Non-pigmented ciliary epithelial cell (primary cell): ENCODE data around the gene KRT81.
A peak's percentile ranks its signal among the peaks of the same experiment; 100 is the strongest.
"Not testable (repeated sequence)": the region's sequence is repeated elsewhere in the genome, so short reads cannot be mapped to it uniquely, and the experiment has no call there.

Experiments
- DNase-seq: peaks from one replicate; pipeline ENCODE4 v3.0.0-alpha.2; 2010; ENCODE audit warnings: low read depth

Gene KRT81

DNA sequence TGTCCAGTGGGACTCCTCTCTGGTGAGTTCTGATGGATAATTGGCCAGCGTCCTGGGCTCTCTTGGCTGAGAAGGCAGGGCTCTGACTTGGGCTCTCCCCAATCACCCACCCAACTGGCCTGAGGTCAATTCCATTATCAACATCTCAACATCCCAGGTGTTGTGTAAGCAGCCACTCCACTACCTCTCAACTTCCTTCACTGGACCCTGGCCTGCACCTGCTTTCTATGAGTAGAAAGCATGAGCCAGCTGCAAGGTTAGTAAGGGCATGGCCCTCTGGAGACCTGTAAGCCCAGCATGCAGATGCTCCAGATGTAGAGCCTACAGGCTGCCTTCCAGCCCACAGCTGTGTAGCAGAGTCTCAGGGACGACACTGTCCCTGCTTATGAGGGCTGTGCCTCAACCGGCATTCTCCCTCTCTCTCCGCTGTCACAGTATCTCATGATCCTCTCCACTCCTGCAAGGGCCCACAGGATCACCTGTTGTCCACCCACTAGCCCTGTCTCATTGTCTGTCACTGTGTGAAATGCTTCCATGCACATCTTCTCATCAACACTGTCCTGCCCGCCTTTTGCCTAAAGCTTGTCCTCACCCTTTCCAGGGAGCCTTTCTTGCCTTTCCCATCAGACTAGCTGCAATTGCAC, 5.4 kb upstream of the KRT81 start:
- no peak for DNase-seq

DNA sequence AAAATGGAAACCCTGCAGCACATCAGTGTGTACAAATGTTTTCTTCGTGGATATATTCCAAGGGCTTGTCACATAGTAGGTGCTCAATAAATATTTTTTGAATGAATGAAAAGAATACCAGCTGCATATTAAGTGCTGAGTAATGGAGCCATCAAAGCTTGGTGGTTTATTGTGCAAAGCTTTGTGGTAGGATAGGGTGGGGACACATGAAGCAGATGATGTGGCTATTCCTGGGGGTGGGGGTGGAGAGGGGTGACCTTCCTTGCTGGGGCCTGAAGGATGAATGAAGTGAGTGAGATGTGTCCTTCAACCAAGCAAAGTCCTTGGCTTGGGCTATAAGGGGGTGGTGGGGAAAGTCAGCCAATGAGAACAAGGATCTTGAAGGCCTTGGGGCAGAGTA, 4.3 kb upstream of the KRT81 start:
- DNase-seq, result no peak

DNA sequence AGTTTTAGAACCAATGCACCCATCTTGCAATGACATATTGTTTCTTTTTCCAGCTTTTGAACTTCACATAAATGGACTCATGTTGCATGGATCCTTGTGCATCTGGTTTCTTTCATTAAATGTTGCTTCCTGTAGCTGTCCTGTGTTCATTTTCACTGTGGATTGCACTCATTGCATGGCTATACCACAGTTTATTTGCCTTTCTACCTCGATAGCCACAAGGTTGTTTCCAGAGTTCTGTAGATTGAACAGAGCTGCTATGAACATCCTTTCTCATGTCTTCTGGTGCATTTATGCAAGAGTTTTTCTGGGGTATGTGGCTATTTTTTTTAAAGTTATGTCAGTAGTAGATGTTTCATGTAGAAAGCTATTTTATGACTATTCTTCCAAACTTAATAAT, 3.5 kb upstream of the KRT81 start:
- no peak for DNase-seq

DNA sequence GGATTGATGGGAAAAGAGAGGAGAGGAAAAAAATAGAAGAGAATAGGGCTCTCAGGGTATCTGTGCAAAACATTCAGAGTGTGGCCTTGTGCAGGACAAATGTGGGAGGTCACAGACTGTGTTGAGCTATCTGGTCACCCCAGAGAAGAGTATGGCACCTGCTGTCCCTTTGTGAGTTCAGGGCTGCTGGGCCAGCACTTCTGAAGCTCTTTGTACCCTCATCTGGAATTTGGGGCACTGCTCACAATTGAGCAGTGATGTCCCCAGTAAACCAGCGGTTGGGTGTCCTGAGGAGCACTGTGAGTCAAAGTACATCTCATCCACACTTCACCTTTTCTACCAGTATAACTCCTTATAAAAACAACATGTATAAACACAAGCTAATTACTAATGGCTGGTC, 2.6 kb upstream of the KRT81 start:
- DNase-seq, result no peak

DNA sequence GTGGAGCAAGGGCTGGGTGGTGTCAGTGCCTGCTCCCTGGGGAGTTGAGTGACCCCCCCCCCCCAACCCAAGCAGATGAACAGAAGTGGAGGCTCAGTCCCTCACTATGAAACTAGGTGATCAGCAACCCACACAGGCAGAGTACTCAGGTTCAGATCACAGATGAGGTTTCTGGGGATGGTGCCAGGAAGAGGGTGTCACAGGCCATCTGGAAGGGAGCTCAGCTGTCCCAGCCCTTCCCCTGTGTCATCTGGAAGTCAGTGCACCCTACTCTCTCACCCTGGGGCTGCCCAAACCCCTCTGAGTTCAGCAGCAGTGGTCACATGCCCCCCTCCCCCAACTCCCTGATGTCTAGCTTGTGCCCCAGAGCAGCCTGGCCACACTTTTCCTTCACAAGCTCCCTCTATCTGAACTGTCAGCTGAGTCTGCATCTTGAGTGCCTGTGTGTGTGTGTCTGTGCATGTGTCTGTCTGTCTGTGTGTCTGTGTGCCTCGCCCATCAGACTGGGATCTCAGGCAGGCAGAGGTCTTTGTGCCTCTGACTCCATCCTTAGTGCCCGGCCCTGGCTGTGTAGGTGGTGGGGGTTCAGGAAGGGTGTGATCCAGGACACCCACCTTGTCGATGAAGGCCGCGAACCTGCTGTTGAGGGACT, 725 bp downstream of the KRT81 start:
- DNase-seq, result not testable (repeated sequence)

DNA sequence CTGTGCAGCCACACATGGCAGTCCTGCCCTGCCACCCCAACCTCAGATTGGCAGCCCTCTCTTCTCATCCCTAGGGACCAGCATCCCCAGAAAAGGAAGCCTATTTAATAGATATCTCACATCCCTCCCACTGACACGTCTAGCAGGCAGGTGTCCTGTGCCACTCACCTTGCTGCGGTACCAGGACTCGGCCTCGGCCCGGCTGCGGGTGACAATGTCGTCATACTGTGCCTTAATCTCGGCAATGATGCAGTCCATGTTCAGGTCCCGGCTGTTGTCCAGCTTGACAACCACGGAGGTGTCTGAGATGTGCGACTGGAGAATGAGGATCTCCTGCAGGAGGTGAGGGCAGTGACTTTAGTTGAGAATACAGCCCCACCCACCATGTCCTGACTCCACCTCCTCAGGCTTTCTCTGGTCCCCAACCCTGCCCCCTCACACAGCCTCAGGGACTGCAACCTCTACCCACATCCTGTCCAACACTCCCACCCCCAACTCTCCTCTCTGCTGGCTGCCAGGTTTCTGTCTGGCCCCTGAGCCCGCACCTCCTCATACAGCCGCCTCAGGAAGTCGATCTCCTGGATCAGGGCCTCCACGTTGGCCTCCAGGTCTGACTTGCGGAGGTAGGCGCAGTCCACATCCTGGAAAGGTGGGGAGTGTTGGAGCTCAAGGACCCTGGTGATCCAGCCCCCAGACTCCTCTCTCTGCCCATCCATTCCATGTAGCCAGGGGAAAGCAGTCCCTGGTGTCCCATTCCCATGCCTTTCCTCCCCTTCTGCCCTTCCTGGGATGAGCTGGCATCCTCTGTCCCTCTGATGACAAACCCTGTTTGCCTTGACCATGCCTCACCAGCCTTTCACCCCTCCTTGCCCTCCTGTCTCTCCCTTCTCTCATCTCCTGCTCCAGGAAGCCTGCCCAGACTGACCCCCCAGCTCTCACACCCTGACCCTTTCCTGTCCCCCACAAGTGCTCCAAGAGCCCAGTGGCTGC, 3.2 kb downstream of the KRT81 start:
- DNase-seq, result not testable (repeated sequence)

DNA sequence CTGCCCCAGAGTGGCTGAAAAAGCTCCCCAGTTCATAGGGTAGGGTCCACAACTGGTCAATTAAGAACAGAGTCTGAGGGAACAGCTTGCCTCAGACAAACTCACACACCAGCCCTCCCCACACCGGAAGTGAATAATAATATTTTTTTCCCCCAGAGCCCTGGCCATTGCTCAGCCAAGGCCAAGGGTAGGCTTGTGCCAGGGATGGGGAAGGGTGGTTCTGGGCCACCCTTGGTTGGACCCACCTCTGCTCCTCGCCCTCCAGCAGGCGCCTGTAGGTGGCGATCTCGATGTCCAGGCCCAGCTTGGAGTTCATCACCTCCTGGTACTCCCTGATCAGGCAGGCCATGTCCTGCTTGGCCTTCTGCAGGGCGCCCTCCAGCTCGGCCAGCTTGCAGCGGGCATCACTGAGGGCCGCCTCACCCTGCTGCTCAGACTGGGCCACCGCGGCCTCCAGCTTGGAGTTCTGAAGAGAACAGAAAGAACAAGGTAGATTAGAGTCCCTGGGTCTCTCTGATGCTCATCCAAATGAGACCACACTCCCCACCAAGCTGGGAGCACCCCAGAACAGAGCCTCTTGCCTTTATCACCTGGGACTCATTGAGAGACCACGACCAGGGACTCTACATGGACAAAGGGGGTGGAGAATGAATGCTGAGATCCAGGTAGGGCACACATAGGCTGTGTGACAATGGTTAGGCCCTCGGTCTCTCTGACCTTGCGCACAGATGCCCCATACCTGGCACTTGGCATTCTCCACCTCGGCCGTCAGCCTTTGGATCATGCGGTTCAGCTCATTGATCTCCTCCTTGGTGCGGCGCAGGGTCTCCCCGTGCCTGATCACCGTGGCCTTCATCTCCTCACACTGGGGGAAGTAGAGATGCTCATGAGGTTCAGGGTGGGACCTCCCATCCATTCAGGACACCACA, 4.2 kb downstream of the KRT81 start:
- DNase-seq, result not testable (repeated sequence)

DNA sequence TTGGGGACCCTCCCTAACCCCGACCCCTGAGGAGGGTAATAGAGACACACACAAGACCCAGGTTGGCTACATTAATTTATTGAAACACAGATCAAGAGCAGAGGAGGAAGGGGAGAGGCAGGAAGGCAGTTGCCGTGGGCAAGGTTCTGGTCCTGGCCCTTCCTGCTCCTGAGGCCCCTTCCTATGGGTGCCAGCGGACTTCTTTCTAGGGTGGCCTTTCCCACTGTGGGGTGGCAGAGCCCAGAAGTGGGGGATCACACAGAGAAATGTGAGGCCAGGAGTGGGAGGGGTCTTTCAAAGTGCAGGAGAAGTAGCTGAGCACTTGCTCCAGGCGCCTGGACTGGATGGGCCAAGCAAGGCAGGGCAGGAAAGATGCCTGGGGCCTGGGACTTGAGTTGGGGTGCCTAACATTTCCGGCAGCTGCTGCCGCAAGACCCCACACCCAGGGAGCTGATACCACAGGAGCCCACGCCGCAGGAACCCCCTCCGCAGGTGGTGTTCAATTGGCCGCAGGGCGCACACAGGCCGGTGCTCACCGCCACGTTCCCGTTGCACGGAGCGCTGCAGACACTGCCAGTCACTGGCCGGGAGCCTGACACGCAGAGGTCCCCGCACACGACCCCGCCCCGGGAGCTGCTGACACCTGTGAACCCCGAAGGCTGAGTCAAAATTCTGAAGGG, 5.3 kb downstream of the KRT81 start:
- no peak for DNase-seq

DNA sequence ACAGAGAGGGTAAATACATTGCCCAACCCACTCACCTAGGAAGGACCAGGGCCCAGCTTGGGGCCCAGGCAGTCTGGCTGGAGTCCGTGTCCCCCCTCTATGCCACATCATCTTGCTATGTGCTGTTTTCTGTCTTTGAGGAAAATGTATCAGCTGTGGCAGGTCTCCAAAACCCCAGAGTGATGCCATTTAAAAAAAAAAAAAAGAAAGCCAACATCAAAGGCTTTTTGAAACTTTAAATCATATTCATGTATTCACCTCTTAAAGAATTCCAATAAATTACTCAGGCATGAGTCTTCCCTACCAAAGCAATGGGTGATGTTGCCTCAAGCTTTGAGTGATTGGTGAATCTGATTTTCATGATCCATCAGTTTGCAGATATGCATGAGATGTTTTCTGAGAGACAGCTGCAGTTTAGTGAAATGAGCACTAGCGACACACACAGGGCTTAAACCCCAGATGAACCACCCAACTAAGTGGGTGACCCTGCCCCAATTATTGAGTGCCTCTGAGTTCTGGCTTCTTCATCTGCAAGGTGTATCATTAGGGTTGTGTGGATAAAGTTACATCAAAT, 6.1 kb downstream of the KRT81 start:
- no peak for DNase-seq

DNA sequence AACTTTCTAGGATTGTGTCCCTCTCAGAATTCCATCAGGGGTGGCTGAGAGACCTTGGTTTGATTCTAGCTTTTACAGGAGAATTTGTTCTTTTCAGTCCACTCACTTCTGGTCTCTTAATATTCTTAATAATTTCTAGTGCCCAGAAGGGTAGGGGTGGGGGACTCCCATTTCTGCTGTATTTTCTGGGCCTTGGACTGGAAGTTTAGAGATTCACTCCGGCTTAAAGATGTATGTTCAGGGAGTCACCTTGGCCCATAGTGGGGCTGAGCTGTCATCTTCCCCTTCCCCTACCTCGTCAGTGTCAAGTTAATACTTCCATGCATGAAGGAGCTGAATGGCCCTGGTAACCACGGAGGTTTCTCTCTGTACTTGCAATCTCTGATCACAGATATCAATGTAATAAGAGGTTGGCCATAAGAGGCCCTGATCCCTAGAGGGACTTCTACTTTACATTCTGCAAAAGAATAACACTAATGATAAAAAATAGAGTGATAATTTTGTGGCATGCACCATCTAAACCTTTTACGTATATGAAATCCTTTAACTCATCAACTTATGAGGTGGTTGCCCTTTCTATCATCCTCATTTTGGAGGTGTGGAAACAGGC, 6.7 kb downstream of the KRT81 start:
- DNase-seq, result no peak

DNA sequence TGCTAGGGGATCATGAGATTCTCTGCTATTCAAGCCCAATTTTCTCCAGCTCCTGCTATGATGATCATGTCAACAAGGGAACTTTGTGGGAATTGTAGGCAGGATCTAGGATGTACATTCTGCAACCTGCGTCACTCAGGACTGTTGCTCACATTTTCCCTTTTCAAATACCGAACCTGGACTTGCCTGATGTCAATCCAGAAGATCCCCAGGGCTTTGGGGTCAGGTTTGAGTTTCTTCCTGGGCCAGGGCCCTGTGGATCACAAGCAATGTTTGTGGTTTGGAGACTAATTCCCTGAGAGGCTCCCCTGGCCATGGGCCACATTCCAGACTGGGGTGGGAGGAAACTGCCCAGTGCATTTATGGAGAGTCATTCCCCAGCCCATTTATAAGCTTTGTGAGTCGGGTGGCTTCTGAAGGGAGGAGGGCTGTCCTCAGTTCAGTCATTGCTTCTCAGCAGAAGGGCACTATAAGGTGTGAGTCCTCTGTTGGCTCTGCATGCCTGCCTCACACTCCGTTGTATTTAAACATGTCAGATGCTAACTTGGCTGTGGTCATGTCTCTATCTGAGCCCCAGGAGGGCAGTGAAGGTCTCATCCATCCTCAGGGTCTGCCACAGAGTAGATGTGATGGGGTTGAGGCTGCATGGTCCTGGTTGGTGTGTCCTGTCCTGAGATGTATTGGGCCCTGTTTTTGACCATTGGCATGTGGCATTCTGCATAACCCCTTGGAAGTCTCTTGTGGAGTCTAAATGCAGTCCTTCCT, 10.4 kb downstream of the KRT81 start:
- peak; percentile 87 for DNase-seq

DNA sequence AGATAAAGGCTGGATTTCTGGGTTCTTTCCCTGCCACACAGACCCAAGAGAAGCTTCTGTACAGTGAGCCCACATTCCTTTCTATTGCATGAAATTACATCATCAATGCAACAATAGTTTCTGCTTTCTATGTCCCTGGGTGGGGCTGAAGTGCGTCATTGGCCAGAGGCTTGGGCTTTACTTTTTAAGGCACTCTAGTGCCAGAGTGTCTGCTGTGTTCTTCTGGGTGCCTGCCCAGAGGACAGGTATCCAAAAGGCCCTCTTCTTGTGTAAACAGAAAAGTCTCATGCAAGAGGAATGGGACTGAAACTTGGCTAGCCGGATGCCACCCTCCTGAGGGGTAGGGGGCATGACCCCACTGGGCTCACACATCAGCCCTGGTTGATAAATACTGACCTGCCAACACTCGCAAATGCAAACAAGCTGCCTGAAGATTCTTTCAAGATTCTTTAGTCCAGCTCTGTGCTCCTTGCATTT, 11.0 kb downstream of the KRT81 start:
- peak; percentile 68 for DNase-seq

DNA sequence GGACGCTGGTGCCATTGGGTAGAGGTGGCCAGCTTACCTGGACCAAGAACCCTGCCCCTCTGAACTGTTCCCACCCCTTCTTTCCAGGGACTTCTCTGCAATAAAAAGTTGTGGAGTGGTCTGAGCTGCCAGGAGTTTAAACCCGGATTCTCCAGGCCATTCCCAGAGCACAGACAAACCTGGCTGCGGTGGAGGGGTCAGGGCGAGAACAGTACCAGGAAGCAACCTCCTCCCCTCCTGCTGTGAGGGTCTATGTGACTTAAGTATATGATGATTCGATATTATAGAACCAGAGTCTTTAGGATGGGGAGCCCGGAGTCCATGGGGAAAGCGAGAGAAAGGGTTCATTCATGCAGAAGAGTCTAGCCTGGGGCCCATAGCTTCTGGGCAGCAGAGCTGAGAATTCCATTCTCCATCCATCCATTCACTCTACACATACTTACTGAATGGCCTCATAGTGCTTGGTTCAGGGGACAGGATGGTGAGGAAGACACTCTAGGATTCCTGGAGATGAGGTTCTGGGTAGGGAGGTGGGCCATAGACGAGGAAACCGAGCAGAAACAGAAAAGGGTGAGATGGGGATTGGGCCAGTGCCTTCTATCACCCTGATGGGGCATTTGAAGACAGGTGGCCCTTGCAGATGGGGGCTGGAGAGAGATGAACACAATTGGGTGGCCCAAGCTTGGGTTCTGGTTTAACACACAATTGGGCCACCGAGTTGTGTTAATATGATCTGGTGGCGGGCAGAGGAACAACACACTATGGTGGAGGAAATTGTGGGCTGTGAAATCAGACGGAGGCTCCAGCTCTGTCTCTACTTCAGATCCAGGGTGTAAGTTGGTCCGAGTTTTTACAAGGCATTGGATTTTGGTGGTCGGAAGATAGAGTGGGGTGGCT, 11.7 kb downstream of the KRT81 start:
- peak; percentile 10 for DNase-seq

DNA sequence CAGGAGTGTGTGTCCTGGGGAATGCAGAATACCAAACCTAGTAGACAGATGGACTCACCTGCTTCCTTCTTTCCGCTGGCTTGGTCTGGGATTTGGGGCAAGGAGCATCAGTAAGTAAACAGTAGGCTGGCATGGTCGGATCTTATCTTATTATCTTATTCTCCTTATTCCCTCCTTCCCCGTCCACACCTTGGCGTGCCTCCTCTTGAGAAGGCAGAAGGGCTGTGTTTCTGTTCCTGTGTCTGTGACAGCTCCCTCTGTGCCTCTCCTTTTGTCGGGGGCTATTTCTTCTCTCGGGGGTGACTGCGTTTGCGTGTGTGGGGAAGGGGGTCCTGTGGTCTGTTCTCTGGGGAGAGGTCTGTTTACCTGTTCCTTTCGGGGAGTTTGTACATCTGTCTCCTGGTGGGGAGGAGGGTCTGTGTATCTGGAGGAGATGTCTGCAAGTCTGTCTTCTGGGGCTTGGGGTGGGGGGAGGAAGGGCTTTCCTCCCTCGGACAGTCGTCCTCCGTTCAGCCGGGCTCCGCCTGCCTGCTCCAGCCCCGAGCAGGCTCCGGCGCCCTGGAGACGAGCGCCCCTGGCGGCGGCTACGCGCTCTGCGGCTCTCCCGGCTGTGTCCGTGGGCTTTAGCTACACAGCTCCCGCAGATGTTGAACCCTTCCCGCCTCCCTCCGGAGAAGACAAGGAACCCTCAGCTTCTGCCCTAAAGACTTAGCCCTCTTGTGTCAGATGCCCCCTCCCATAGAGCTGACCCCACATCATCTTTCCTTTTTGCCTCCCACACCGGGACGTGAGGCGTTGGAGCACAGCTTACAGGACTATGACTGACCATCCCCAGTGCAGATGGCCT, 12.5 kb downstream of the KRT81 start:
- peak; percentile 8 for DNase-seq

DNA sequence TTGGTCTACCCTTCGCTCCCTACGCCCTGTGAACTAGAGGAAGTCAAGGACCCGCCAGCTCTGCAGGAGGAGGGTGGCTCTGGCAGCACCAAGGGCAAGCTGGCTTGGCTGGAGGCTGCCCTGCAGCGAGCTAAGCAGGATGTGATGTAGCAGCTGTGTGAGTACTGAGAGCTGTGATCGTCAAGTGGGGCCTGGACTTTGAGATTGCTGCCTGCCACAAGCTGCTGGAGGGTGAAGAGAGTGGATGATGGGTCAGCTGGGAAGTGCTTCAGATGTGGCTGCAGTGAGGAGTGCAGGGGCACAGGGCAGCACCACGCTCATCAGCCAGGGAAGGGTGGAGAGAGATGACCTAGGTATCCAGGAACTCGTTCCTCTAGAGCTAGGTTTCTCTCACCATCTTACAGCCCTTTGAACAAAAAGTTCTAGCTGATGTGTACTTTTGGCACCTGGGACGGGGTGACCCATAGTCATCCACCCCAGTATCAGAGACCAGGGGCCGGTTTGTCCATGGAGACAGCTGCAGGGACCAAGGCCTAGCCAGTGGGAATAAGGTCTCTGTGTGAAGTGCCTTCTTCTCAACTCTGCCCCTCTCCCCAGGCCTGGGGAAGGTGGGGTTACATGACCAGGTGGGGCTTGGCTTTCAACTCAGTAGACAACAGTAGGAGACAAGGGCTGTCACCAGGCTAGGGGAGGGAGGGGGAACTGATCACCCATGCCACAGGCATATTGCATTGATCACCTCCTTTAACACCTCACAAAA, 13.7 kb downstream of the KRT81 start:
- DNase-seq, result no peak

DNA sequence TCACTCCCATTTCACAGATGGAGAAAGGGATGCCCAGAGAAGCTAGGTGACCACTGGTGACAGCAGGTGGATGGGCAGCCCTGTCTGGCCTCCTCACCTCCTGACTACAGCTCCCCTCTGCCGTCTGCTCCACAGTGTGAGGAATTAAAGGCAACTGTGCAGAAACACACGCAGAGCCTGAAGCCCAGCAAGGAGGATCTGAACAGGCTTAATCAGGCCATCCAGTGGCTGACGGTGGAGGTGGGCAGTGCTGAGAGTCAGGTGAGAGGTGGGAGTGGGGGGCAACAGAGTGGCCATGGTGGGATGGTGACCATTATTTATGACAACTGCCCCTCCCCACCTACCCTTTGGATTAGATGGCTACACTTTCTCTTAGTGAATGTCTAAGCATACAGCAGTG, 15.6 kb downstream of the KRT81 start:
- no peak for DNase-seq
